ENCODE measurements around the gene OR10S1. TPM values are rescaled to one million over a fixed set of nuclear protein-coding genes. Genes with fewer than 3 reads are reported as not detected.

Gene OR10S1
- total and polyA plus RNA-seq, 2 experiments from 2014 or later = not detected

- H2AFZ ChIP-seq = no peak within 1 kb of the TSS
- DNase-seq (ENCODE audit: low spot score) = no peak
- H3K27me3 ChIP-seq = no peaks in the 10 kb centered on the region
- H3K4me2 ChIP-seq = no peak within 1 kb of the TSS
- H4K20me1 ChIP-seq (ENCODE audit: insufficient read depth, poor library complexity, severe bottlenecking) = no peaks in the 10 kb centered on the region
- no peaks in the 10 kb centered on the region for H3K79me2 ChIP-seq
- WGBS (ENCODE audit: low lambda C conversion rate, missing lambda C conversion rate) = 94% methylated on average over 1 of the region's 1 CpG
- no peaks in the 10 kb centered on the region for H3K36me3 ChIP-seq (replicated peaks; ENCODE audit: insufficient read depth, low read depth)
- no peaks in the 10 kb centered on the region for H3K9me2 ChIP-seq (replicated peaks; ENCODE audit: insufficient read depth)
- H3K4me3 ChIP-seq = no peak within 1 kb of the TSS
- H3K9me3 ChIP-seq (ENCODE audit: low read depth) = no peaks in the 10 kb centered on the region
- TF ChIP-seq CTCF (IDR thresholded peaks at IDR 0.05; ENCODE audit: poor library complexity) (no peak), EZH2phosphoT487 (IDR thresholded peaks at IDR 0.05; ENCODE audit: low read depth, severe bottlenecking, unreplicated experiment) (no peak), EZH2 (IDR thresholded peaks at IDR 0.05; ENCODE audit: borderline replicate concordance) (no peak)
- no peaks in the 10 kb centered on the region for H3K4me1 ChIP-seq (ENCODE audit: insufficient read depth)
- no peak within 1 kb of the TSS for H3K27ac ChIP-seq
Measured at GRCh38 chr11:123995119-123995518, 17.5 kb upstream of the OR10S1 start, which contains the start of gene OR10G6. Gene OR10G6 (minus strand): TSS chr11:123995161. CDS start chr11:123995161, 0 bp downstream.

- Histone ChIP-seq H3K4me3 (no peak overlapping the region), H3K27me3 (no peaks in the 10 kb centered on the region), H3K36me3 (replicated peaks; ENCODE audit: insufficient read depth, low read depth) (no peaks in the 10 kb centered on the region), H3K9me2 (replicated peaks; ENCODE audit: insufficient read depth) (no peaks in the 10 kb centered on the region), H3K27ac (no peak overlapping the region), H3K9me3 (ENCODE audit: low read depth) (no peaks in the 10 kb centered on the region), H3K4me2 (no peak overlapping the region), H3K79me2 (no peaks in the 10 kb centered on the region), H3K4me1 (ENCODE audit: insufficient read depth) (no peaks in the 10 kb centered on the region), H4K20me1 (ENCODE audit: insufficient read depth, poor library complexity, severe bottlenecking) (no peaks in the 10 kb centered on the region), H2AFZ (no peak overlapping the region)
- WGBS (ENCODE audit: low lambda C conversion rate, missing lambda C conversion rate) = 79% methylated on average over 5 of the region's 5 CpGs
- no peak for DNase-seq (ENCODE audit: low spot score)
- TF ChIP-seq EZH2phosphoT487 (IDR thresholded peaks at IDR 0.05; ENCODE audit: low read depth, severe bottlenecking, unreplicated experiment) = no peak
- TF ChIP-seq CTCF (IDR thresholded peaks at IDR 0.05; ENCODE audit: poor library complexity) = no peak
- TF ChIP-seq EZH2 (IDR thresholded peaks at IDR 0.05; ENCODE audit: borderline replicate concordance) = no peak
Measured at GRCh38 chr11:123979311-123979710, 1.7 kb upstream of the OR10S1 start.

- H2AFZ ChIP-seq = no peak overlapping the region
- no peak for DNase-seq (ENCODE audit: low spot score)
- TF ChIP-seq EZH2 (IDR thresholded peaks at IDR 0.05; ENCODE audit: borderline replicate concordance) (no peak), EZH2phosphoT487 (IDR thresholded peaks at IDR 0.05; ENCODE audit: low read depth, severe bottlenecking, unreplicated experiment) (no peak), CTCF (IDR thresholded peaks at IDR 0.05; ENCODE audit: poor library complexity) (no peak)
- H3K27me3 ChIP-seq = no peaks in the 10 kb centered on the region
- WGBS (ENCODE audit: low lambda C conversion rate, missing lambda C conversion rate) = 93% methylated on average over 18 of the region's 18 CpGs
- H3K9me2 ChIP-seq (replicated peaks; ENCODE audit: insufficient read depth) = no peaks in the 10 kb centered on the region
- H4K20me1 ChIP-seq (ENCODE audit: insufficient read depth, poor library complexity, severe bottlenecking) = no peaks in the 10 kb centered on the region
- no peaks in the 10 kb centered on the region for H3K4me1 ChIP-seq (ENCODE audit: insufficient read depth)
- no peak overlapping the region for H3K4me2 ChIP-seq
- no peak overlapping the region for H3K4me3 ChIP-seq
- no peaks in the 10 kb centered on the region for H3K9me3 ChIP-seq (ENCODE audit: low read depth)
- no peaks in the 10 kb centered on the region for H3K36me3 ChIP-seq (replicated peaks; ENCODE audit: insufficient read depth, low read depth)
- no peak overlapping the region for H3K27ac ChIP-seq
- no peaks in the 10 kb centered on the region for H3K79me2 ChIP-seq
Measured at GRCh38 chr11:123976770-123977560, 616 bp downstream of the OR10S1 start.

Data from hepatocyte (in vitro differentiated cells).